ENCODE measurements around the gene DDX20.

GRCh38 chr1:111814642-111815041 is 58.9 kb downstream of the DDX20 start:
- TF ChIP-seq CTCF (IDR thresholded peaks at IDR 0.05 in 4 of 5, conservative IDR thresholded peaks at IDR 0.05 in 1 of 5) (no peak), POLR2A (IDR thresholded peaks at IDR 0.05) (no peak)
